Astrocyte (in vitro differentiated cells and primary cell): Measurements from ENCODE around the gene PEX16.

ENCODE experiments used
- CTCF ChIP-seq: IDR thresholded peaks from 2 replicates; pipeline ENCODE4 v1.5.1; 2011; ENCODE audit warnings: low read depth, mild to moderate bottlenecking, inconsistent platforms, low read length, moderate library complexity; ENCODE audit not compliant: insufficient read depth
- EZH2 ChIP-seq: IDR thresholded peaks from 2 replicates; pipeline ENCODE4 v1.6.1; 2012; ENCODE audit warnings: mild to moderate bottlenecking, low read length, inconsistent platforms; ENCODE audit not compliant: insufficient read depth

- TF ChIP-seq CTCF (no peak), EZH2 (no peak)
Measured at GRCh38 chr11:45899086-45899447, 18.6 kb downstream of the PEX16 start.
